ENCODE measurements around the gene KRT1. TPM values are rescaled to one million over a fixed set of nuclear protein-coding genes. Genes with fewer than 3 reads are reported as not detected.

The KRT1 gene
- total RNA-seq, 1 donor from 2014 or later: not detected

DNA sequence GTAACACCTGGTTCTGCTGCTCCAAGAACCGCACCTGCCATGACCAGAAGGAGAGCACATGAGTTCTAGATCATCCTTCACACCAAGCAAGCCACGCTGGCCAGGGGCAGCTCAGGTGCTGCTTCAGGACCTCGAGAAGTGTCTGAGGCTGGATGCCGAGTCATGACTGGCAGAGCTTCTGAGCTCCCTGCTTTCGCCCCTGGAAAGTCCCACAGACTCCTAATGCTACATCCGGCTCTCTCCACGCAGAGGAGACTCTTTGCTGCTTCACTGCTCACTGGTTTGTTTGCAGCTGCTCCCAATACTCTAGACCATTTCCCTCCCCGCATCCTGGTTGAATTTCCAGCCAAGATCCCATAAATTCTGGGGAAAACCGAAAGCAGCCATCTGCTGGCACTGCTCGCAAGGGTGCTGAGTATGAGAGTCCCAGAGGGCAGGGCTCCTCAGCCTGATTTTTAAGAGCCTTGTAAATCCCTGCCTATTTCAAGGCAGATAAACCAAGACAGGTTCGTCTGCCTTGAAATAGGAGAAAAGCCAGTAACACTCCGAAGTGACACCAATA lies 29.6 kb downstream of the KRT1 start:
- DNase-seq (ENCODE audit: low read depth, low spot score): no peak
- TF ChIP-seq, protein P1, sequence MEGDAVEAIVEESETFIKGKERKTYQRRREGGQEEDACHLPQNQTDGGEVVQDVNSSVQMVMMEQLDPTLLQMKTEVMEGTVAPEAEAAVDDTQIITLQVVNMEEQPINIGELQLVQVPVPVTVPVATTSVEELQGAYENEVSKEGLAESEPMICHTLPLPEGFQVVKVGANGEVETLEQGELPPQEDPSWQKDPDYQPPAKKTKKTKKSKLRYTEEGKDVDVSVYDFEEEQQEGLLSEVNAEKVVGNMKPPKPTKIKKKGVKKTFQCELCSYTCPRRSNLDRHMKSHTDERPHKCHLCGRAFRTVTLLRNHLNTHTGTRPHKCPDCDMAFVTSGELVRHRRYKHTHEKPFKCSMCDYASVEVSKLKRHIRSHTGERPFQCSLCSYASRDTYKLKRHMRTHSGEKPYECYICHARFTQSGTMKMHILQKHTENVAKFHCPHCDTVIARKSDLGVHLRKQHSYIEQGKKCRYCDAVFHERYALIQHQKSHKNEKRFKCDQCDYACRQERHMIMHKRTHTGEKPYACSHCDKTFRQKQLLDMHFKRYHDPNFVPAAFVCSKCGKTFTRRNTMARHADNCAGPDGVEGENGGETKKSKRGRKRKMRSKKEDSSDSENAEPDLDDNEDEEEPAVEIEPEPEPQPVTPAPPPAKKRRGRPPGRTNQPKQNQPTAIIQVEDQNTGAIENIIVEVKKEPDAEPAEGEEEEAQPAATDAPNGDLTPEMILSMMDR (conservative IDR thresholded peaks at IDR 0.05): no peak
- no peak overlapping the region for H3K27ac Mint-ChIP-seq (ENCODE audit: unreplicated experiment)
- H3K4me1 Mint-ChIP-seq: peaks cover 9% of the 10 kb centered on the region
- H3K36me3 Mint-ChIP-seq (ENCODE audit: low read depth): no peaks in the 10 kb centered on the region
- no peak overlapping the region for H3K4me3 Mint-ChIP-seq
- peaks cover 27% of the 10 kb centered on the region for H3K27me3 Mint-ChIP-seq (ENCODE audit: low read depth)
- no peaks in the 10 kb centered on the region for H3K9me3 Mint-ChIP-seq

DNA sequence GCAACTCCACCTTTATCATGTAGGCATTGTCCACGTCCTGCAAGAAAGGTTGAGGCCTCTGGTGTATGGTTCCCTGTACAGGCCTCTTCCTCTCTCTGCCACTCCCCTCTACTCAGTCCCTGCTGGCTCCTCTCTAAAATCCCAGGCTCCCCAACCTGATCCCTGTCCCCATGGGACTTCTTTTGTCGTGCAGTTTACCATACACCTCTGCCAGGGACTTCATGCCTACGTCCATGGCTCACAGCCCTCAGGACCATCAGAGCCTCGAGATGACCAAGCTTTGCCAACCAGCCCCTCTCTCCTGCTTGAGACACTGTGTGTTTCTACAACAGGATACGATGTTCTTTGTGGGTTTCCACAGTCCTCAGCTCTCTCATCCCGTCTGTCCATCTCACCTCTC lies 31.1 kb downstream of the KRT1 start:
- no peak for DNase-seq (ENCODE audit: low read depth, low spot score)

DNA sequence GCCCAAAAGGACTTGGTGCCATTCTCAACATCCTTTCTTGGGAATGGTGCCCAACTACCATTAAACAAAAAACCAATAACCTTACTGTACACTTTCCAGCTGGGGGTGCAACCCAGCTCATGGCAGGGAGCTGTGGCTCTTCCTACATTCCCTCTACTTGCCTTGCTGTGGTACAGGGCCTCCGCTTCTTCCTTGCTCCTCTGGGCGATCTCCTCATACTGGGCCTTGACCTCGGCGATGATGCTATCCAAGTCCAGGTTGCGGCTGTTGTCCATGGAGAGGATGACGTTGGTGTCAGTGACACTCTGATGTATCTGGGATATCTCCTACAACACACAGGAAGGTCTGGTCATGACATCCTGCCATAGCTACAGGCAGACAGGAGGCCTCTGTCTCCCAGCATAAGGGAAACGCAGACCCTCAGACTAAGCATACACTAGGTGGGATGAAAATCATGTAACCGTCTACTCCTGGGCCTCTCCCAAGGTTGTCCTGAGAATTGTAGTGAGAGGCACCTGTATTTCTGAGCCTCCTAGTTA lies 32.1 kb downstream of the KRT1 start:
- peaks cover 25% of the 10 kb centered on the region for H3K27me3 Mint-ChIP-seq (ENCODE audit: low read depth)
- no peaks in the 10 kb centered on the region for H3K9me3 Mint-ChIP-seq
- H3K27ac Mint-ChIP-seq (ENCODE audit: unreplicated experiment): no peak overlapping the region
- peaks cover 9% of the 10 kb centered on the region for H3K4me1 Mint-ChIP-seq
- no peak overlapping the region for H3K4me3 Mint-ChIP-seq
- TF ChIP-seq, protein P1 (conservative IDR thresholded peaks at IDR 0.05): no peak
- no peaks in the 10 kb centered on the region for H3K36me3 Mint-ChIP-seq (ENCODE audit: low read depth)
- DNase-seq (ENCODE audit: low read depth, low spot score): no peak

More for the DNA sequence above, 31.1 kb downstream of the KRT1 start:
- Mint-ChIP-seq H3K4me3 (no peak overlapping the region), H3K9me3 (no peaks in the 10 kb centered on the region), H3K36me3 (ENCODE audit: low read depth) (no peaks in the 10 kb centered on the region), H3K27me3 (ENCODE audit: low read depth) (peaks cover 31% of the 10 kb centered on the region), H3K27ac (ENCODE audit: unreplicated experiment) (peak overlapping the region; percentile 53), H3K4me1 (peaks cover 9% of the 10 kb centered on the region)
- TF ChIP-seq, protein P1 (conservative IDR thresholded peaks at IDR 0.05): no peak

DNA sequence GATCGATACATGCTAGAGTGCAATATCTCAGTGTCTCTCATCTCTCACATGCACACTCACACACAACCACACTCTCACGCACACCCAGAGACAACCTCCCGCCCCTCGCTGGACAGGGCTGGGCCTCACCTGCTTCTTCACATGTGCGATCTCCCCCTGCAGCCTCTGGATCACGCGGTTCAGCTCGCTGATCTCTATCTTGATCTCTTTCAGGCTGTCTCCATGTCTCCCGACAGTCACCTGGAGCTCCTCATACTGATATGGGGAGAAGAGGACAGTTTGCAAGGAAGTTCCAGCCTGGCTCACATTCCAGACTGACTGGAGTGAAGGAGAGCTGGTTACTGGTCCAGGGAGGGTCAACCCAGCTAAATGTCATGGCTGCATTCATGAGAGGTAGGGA lies 32.6 kb downstream of the KRT1 start:
- TF ChIP-seq, protein P1 (conservative IDR thresholded peaks at IDR 0.05): no peak
- Mint-ChIP-seq H3K27me3 (ENCODE audit: low read depth) (peaks cover 26% of the 10 kb centered on the region), H3K4me1 (peaks cover 9% of the 10 kb centered on the region), H3K4me3 (no peak overlapping the region), H3K27ac (ENCODE audit: unreplicated experiment) (no peak overlapping the region), H3K9me3 (no peaks in the 10 kb centered on the region), H3K36me3 (ENCODE audit: low read depth) (no peaks in the 10 kb centered on the region)
- DNase-seq (ENCODE audit: low read depth, low spot score): no peak

DNA sequence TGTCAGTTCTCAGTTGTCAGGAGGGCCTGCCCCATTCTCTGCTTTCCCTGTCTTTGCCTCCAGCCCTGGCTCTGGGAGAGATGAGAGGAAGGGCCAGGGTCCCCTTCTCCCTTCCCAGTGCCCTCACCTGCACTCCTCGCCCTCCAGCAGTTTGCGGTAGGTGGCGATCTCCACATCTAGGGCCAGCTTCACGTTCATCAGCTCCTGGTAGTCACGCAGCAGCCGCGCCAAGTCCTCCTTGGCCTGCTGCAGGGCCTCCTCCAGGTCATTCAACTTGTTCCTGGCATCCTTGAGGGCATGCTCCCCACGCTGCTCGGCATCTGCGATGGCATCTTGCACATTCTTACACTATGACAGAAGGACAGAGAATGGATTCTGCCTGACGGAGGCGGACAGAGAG lies 33.6 kb downstream of the KRT1 start:
- H3K4me1 Mint-ChIP-seq: peaks cover 9% of the 10 kb centered on the region

More for the DNA sequence above, 33.6 kb downstream of the KRT1 start:
- Mint-ChIP-seq H3K4me3 (no peak overlapping the region), H3K9me3 (no peaks in the 10 kb centered on the region), H3K36me3 (ENCODE audit: low read depth) (no peaks in the 10 kb centered on the region), H3K27me3 (ENCODE audit: low read depth) (peaks cover 31% of the 10 kb centered on the region), H3K27ac (ENCODE audit: unreplicated experiment) (no peak overlapping the region)
- no peak for DNase-seq (ENCODE audit: low read depth, low spot score)
- TF ChIP-seq, protein P1 (conservative IDR thresholded peaks at IDR 0.05): no peak
